Left kidney (tissue), 2 donors: ENCODE measurements around the gene XPNPEP3. TPM values are rescaled to one million over a fixed set of nuclear protein-coding genes. Genes with fewer than 3 reads are reported as not detected.
"Not testable (repeated sequence)": the region's sequence is repeated elsewhere in the genome, so short reads cannot be mapped to it uniquely, and the experiment has no call there.

Source experiments
- DNase-seq: peaks from one replicate; pipeline ENCODE4 v3.0.0-alpha.2; 2013
- polyA plus RNA-seq: library from polyadenylated mRNA; unstranded; fragments of 120-200 nt; gene quantifications from one replicate; pipeline ENCODE4 v1.2.1, GENCODE V29; 2013; ENCODE audit not compliant: insufficient read length

Gene XPNPEP3
- polyA plus RNA-seq, 1 donor = 19.2 TPM

- DNase-seq = no peak
Measured at GRCh38 chr22:40855071-40855978, 1.6 kb upstream of the XPNPEP3 start.

GRCh38 chr22:40855979-40856512 is 902 bp upstream of the XPNPEP3 start:
- DNase-seq = no peak

GRCh38 chr22:40857309-40857855 is 434 bp downstream of the XPNPEP3 start:
- DNase-seq = no peak

GRCh38 chr22:40862013-40862412 is 5.1 kb downstream of the XPNPEP3 start, which contains the start of gene DNAJB7:
TSS of gene DNAJB7 (minus strand) at chr22:40862113. CDS start at chr22:40861994, 119 bp downstream.
- DNase-seq = no peak

- no peak for DNase-seq
Measured at GRCh38 chr22:40862537-40862936, 5.6 kb downstream of the XPNPEP3 start.

- no peak for DNase-seq
Measured at GRCh38 chr22:40867109-40867508, 10.2 kb downstream of the XPNPEP3 start.

- not testable (repeated sequence) for DNase-seq
Measured at GRCh38 chr22:40868379-40868778, 11.4 kb downstream of the XPNPEP3 start.

GRCh38 chr22:40874016-40874415 is 17.1 kb downstream of the XPNPEP3 start:
- no peak for DNase-seq

GRCh38 chr22:40875111-40875510 is 18.2 kb downstream of the XPNPEP3 start:
- no peak for DNase-seq

- DNase-seq = no peak
Measured at GRCh38 chr22:40876907-40877306, 20.0 kb downstream of the XPNPEP3 start.

GRCh38 chr22:40877488-40877887 is 20.5 kb downstream of the XPNPEP3 start:
- no peak for DNase-seq

GRCh38 chr22:40878922-40879321 is 22.0 kb downstream of the XPNPEP3 start:
- DNase-seq = no peak

GRCh38 chr22:40889116-40889515 is 32.2 kb downstream of the XPNPEP3 start:
- no peak for DNase-seq

GRCh38 chr22:40890881-40891280 is 33.9 kb downstream of the XPNPEP3 start:
- no peak for DNase-seq

GRCh38 chr22:40894417-40894816 is 37.5 kb downstream of the XPNPEP3 start:
- no peak for DNase-seq

- DNase-seq = peak; percentile 53
Measured at GRCh38 chr22:40898850-40899357, 42.0 kb downstream of the XPNPEP3 start.

GRCh38 chr22:40904101-40904500 is 47.2 kb downstream of the XPNPEP3 start:
- no peak for DNase-seq

GRCh38 chr22:40908895-40909294 is 51.9 kb downstream of the XPNPEP3 start:
- no peak for DNase-seq

- no peak for DNase-seq
Measured at GRCh38 chr22:40911772-40912171, 54.8 kb downstream of the XPNPEP3 start.

- DNase-seq = not testable (repeated sequence)
Measured at GRCh38 chr22:40912987-40913386, 56.0 kb downstream of the XPNPEP3 start.

- DNase-seq = no peak
Measured at GRCh38 chr22:40919446-40919845, 62.5 kb downstream of the XPNPEP3 start.

GRCh38 chr22:40920526-40920925 is 63.6 kb downstream of the XPNPEP3 start:
- no peak for DNase-seq
